HG03457 (cell line): Measurements from ENCODE around the gene SREBF2.
"Not testable (repeated sequence)": the region's sequence is repeated elsewhere in the genome, so short reads cannot be mapped to it uniquely, and the experiment has no call there.

Source experiments
- ATAC-seq: cut with Tn5 transposase; IDR thresholded peaks from one replicate; pipeline ENCODE4 v1.9.1; 2021; ENCODE audit warnings: moderate number of reproducible peaks; ENCODE audit not compliant: unreplicated experiment

Gene SREBF2

GRCh38 chr22:41841085-41841712 lies 8.3 kb downstream of the SREBF2 start:
- no peak for ATAC-seq

- ATAC-seq = no peak
Measured at GRCh38 chr22:41842996-41843970, 10.4 kb downstream of the SREBF2 start.

- no peak for ATAC-seq
Measured at GRCh38 chr22:41844036-41844435, 11.1 kb downstream of the SREBF2 start.

- ATAC-seq = no peak
Measured at GRCh38 chr22:41844513-41844912, 11.6 kb downstream of the SREBF2 start.

- ATAC-seq = no peak
Measured at GRCh38 chr22:41845380-41846267, 12.7 kb downstream of the SREBF2 start.

- ATAC-seq = no peak
Measured at GRCh38 chr22:41846268-41846987, 13.5 kb downstream of the SREBF2 start.

GRCh38 chr22:41847300-41847699 lies 14.4 kb downstream of the SREBF2 start:
- ATAC-seq = no peak

- no peak for ATAC-seq
Measured at GRCh38 chr22:41848468-41848867, 15.6 kb downstream of the SREBF2 start.

- ATAC-seq = no peak
Measured at GRCh38 chr22:41856469-41856868, 23.6 kb downstream of the SREBF2 start.

GRCh38 chr22:41857155-41857859 lies 24.4 kb downstream of the SREBF2 start:
- no peak for ATAC-seq

GRCh38 chr22:41857860-41858199 lies 24.9 kb downstream of the SREBF2 start:
- ATAC-seq = no peak

- ATAC-seq = peak; percentile 25
Measured at GRCh38 chr22:41862160-41862529, 29.2 kb downstream of the SREBF2 start.

GRCh38 chr22:41862530-41863266 lies 29.8 kb downstream of the SREBF2 start:
- peak; percentile 43 for ATAC-seq

- no peak for ATAC-seq
Measured at GRCh38 chr22:41863472-41863871, 30.6 kb downstream of the SREBF2 start.

GRCh38 chr22:41868556-41868955 lies 35.7 kb downstream of the SREBF2 start:
- no peak for ATAC-seq

- ATAC-seq = not testable (repeated sequence)
Measured at GRCh38 chr22:41870081-41870480, 37.2 kb downstream of the SREBF2 start.

- ATAC-seq = no peak
Measured at GRCh38 chr22:41870786-41871185, 37.9 kb downstream of the SREBF2 start.

- ATAC-seq = no peak
Measured at GRCh38 chr22:41873391-41873790, 40.5 kb downstream of the SREBF2 start.

- no peak for ATAC-seq
Measured at GRCh38 chr22:41874090-41874489, 41.2 kb downstream of the SREBF2 start.
